ENCODE results near the gene ARAP3.

- TF ChIP-seq CTCF (IDR thresholded peaks at IDR 0.05), result peak; percentile 99
- peak; percentile 54 for TF ChIP-seq POLR2A (IDR thresholded peaks at IDR 0.05)
Observed at GRCh38 chr5:141618804-141619554, 63.1 kb downstream of the ARAP3 start, which contains the start of gene DIAPH1.

All from testis (tissue), 2 donors.